HL-60 (cell line): ENCODE data around the gene TSPAN2.

Experiments
- DNase-seq, 2 experiments: peaks; one replicate each; pipeline ENCODE4 v3.0.0-alpha.2; 2010 to 2020; ENCODE audit warnings: low read depth in 1 of 2, low spot score in 1 of 2
- H3K27ac ChIP-seq: fragments of 250-450 bp; sonication (Bioruptor Pico); replicated peaks from 2 replicates; pipeline ENCODE4 v1.5.1; 2020; ENCODE audit warnings: mild to moderate bottlenecking, moderate library complexity
- H3K27me3 ChIP-seq: fragments of 250-450 bp; sonication (Bioruptor Pico); 2 replicates; pipeline ENCODE4 v1.5.1; 2021; ENCODE audit warnings: mild to moderate bottlenecking, moderate library complexity; ENCODE audit not compliant: insufficient read depth, poor library complexity, severe bottlenecking
- H3K4me3 ChIP-seq: replicated peaks from 2 replicates; pipeline ENCODE4 v1.5.1; 2011; ENCODE audit warnings: mild to moderate bottlenecking, control low read depth, low read length; ENCODE audit not compliant: insufficient read depth
- CTCF ChIP-seq: IDR thresholded peaks from one replicate; pipeline ENCODE4 v1.5.1; 2011; ENCODE audit warnings: low read length, control low read depth, inconsistent platforms; ENCODE audit not compliant: insufficient read depth
- GABPA ChIP-seq: IDR thresholded peaks from 2 replicates; pipeline ENCODE4 v1.6.1; 2012; ENCODE audit warnings: low read depth
- POLR2AphosphoS5 ChIP-seq: IDR thresholded peaks from 2 replicates; pipeline ENCODE4 v1.6.1; 2012; ENCODE audit warnings: low read depth
- REST ChIP-seq: IDR thresholded peaks from 2 replicates; pipeline ENCODE4 v1.6.1; 2012; ENCODE audit warnings: low read depth; ENCODE audit not compliant: insufficient replicate concordance
- SPI1 ChIP-seq: IDR thresholded peaks from 2 replicates; pipeline ENCODE4 v1.6.1; 2012; ENCODE audit warnings: low read depth, mild to moderate bottlenecking, borderline replicate concordance

Gene TSPAN2

GRCh38 chr1:115086176-115086830 is 3.0 kb downstream of the TSPAN2 start:
- no peak for DNase-seq
- no peaks in the 10 kb centered on the region for H3K27me3 ChIP-seq
- no peak overlapping the region for H3K27ac ChIP-seq
- TF ChIP-seq POLR2AphosphoS5 (no peak), GABPA (no peak), SPI1 (no peak), REST (no peak), CTCF (no peak)
- H3K4me3 ChIP-seq: no peak overlapping the region

GRCh38 chr1:115084902-115085511 is 4.3 kb downstream of the TSPAN2 start:
- Histone ChIP-seq H3K27me3 (no peaks in the 10 kb centered on the region), H3K27ac (no peak overlapping the region), H3K4me3 (no peak overlapping the region)
- TF ChIP-seq REST (no peak), SPI1 (no peak), CTCF (no peak), POLR2AphosphoS5 (no peak), GABPA (no peak)
- DNase-seq: no peak

GRCh38 chr1:115082949-115083348 is 6.4 kb downstream of the TSPAN2 start:
- no peaks in the 10 kb centered on the region for H3K27me3 ChIP-seq
- no peak overlapping the region for H3K27ac ChIP-seq
- H3K4me3 ChIP-seq: no peak overlapping the region
- no peak for TF ChIP-seq SPI1
- TF ChIP-seq CTCF: no peak
- TF ChIP-seq GABPA: no peak
- DNase-seq: no peak
